Small intestine (tissue), 7 donors: ENCODE data around the gene CMPK1. TPM values are rescaled to one million over a fixed set of nuclear protein-coding genes. Genes with fewer than 3 reads are reported as not detected.

Source experiments
- DNase-seq, 2 donors: peaks; one replicate each; pipeline versions ENCODE4 v3.0.0 to v3.0.0-alpha.2; 2013
- FAIRE-seq: peaks from 2 replicates; lab custom pipeline; 2012; peaks lifted over from hg19 to GRCh38; lab: Jason Lieb, UNC
- H3K27ac ChIP-seq, 3 donors: one replicate each; pipeline ENCODE4 v1.5.1; 2013; ENCODE audit warnings: low read length in 2 of 3, mild to moderate bottlenecking in 2 of 3, control low read depth in 1 of 3, inconsistent platforms in 1 of 3, low read depth in 1 of 3, moderate library complexity in 1 of 3
- H3K27me3 ChIP-seq, 3 donors: one replicate each; pipeline ENCODE4 v1.6.1; 2013; ENCODE audit warnings: low read length in 3 of 3, inconsistent platforms in 1 of 3; ENCODE audit not compliant: control insufficient read depth in 3 of 3, insufficient read depth in 3 of 3
- H3K36me3 ChIP-seq, 3 donors: one replicate each; pipeline ENCODE4 v1.6.1; 2013; ENCODE audit warnings: low read length in 3 of 3, inconsistent platforms in 1 of 3, low read depth in 1 of 3, mild to moderate bottlenecking in 1 of 3, moderate library complexity in 1 of 3; ENCODE audit not compliant: control insufficient read depth in 3 of 3, insufficient read depth in 2 of 3
- H3K4me1 ChIP-seq, 3 donors: one replicate each; pipeline ENCODE4 v1.6.1; 2013; ENCODE audit warnings: low read length in 2 of 3, inconsistent platforms in 1 of 3, low read depth in 1 of 3, mild to moderate bottlenecking in 1 of 3, moderate library complexity in 1 of 3; ENCODE audit not compliant: control insufficient read depth in 3 of 3, insufficient read depth in 2 of 3
- H3K4me3 ChIP-seq, 3 donors: one replicate each; pipeline ENCODE4 v1.5.1; 2013; ENCODE audit warnings: low read length in 3 of 3, control low read depth in 1 of 3, inconsistent platforms in 1 of 3, low read depth in 1 of 3, mild to moderate bottlenecking in 1 of 3, moderate library complexity in 1 of 3
- H3K9me3 ChIP-seq, 2 donors: one replicate each; pipeline ENCODE4 v1.6.1; 2013; ENCODE audit warnings: low read depth in 1 of 2, low read length in 1 of 2; ENCODE audit not compliant: control insufficient read depth in 2 of 2, insufficient read depth in 1 of 2
- WGBS, 3 donors: extraction: QIAGEN DNeasy Blood & Tissue Kit; methylation state at CpG; one replicate each; pipeline ENCODE4 v1.1.7; 2013; 5-methylcytosine and 5-hydroxymethylcytosine counted together
- polyA plus RNA-seq, 4 donors: library from polyadenylated mRNA; stranded (reverse) in 3 of 4; unstranded in 1 of 4; fragments of 200-250 nt in 3 of 4; fragments of 120-200 nt in 1 of 4; gene quantifications; one replicate each; pipeline versions ENCODE4 v1.2.1 to v1.2.3, GENCODE V29; 2013
- donor health status: healthy with polysubstance abuse.
- donor health status: control.
- donor health status: control.
- donor health status: Bipolar disorder and iron deficiency.
- donor health status: healthy.

CMPK1 gene
- polyA plus RNA-seq, 4 donors: 130 to 257 (median 165) TPM

DNA sequence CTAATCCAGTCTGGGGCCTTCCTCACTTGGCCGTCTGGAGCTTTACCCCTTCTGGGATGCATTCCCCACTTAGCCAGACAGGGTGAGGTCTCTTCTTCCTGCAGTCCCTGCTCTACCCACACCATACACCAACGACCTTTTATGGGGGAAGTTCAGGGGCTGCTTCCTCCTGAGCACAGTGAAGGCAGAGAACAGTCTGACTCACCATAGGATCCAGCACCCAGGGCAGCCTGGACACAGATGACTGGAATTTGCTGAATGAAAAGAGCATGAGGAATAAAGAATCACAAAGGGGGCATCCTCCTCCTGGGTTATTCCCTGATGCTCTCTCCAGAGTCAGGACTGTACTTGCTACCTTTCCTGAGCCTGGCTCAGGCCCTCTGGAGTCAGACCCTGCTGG lies 77.8 kb downstream of the CMPK1 start:
- DNase-seq: no peak
- no peak for FAIRE-seq
- Histone ChIP-seq H3K4me1 (no peaks in the 10 kb centered on the region), H3K4me3 (no peak overlapping the region), H3K36me3 (no peaks in the 10 kb centered on the region), H3K27ac (no peak overlapping the region), H3K9me3 (no peaks in the 10 kb centered on the region), H3K27me3 (peaks cover 5 to 24% (median 7%) of the 10 kb centered on the region in 3 donors)
- 52 to 57% (median 54%) methylated on average over 2 of the region's 2 CpGs for WGBS, 3 donors

DNA sequence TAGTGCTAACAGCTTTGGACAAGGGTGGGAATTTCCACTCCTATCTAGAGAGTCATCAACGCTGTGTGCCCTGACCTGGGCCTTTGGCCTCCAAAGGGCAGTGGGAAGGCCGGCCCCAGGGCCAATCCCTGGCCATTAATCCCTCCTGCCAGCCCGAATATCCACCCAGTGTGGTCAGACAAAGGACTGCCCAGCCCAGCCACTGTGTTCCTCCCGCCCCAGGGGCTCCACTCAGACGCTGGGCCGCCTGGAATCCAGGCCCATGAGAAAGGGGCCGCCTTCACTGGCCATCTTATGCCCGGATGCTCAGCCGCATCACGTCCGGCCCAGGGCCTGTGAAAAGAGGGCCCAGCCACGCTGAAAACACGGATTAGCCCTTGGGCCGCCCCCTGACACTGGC lies 78.8 kb downstream of the CMPK1 start:
- H3K27me3 ChIP-seq: peaks cover 8 to 28% (median 11%) of the 10 kb centered on the region in 3 donors
- H3K4me3 ChIP-seq: no peak overlapping the region
- H3K27ac ChIP-seq: no peak overlapping the region
- DNase-seq (no peak), FAIRE-seq (no peak)
- no peaks in the 10 kb centered on the region for H3K4me1 ChIP-seq
- WGBS, 3 donors: 90 to 91% (median 91%) methylated on average over 14 of the region's 14 CpGs
- no peaks in the 10 kb centered on the region for H3K36me3 ChIP-seq
- no peaks in the 10 kb centered on the region for H3K9me3 ChIP-seq

DNA sequence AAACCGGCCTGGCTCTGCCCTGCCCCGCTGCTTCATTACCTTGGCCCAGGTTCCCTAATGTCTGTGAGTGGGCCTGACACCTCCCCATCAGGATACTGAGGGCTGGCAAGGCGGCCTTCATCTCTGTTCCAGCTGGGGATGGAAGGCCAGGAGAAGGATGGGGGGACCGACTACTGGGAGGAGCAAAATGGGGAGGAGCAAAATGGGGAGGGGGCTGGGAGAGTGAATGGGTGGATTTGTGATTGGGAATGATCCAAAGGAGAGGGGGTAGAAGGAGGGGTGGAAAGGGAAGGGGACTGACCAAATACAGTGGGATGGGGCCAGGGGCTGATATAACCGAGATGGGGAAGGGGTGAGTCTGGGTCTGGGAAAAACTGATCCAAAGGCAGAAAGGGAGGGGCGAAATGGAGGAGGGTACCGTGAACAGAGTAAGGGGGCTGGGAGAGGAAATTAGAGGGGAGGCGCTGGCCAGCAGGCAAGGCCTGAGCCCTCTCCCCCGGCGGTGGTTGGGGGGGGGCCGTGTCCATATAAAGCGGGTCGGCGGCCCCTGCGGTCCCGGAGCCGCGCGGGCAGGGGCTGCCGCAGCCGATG lies 82.2 kb downstream of the CMPK1 start, which contains the start of gene FOXE3:
Gene FOXE3 (plus strand): TSS at position 558 of the 591 bp plus-strand sequence. CDS start 31 bp downstream, at position 589.
- DNase-seq: no peak
- Histone ChIP-seq H3K27ac (no peak within 1 kb of the TSS), H3K4me3 (peak within 1 kb of the TSS in 1 of 3 donors; percentile 29), H3K9me3 (no peaks in the 10 kb centered on the region), H3K27me3 (peaks cover 11 to 52% (median 15%) of the 10 kb centered on the region in 3 donors), H3K36me3 (no peaks in the 10 kb centered on the region), H3K4me1 (no peaks in the 10 kb centered on the region)
- WGBS, 3 donors: 28 to 43% (median 32%) methylated on average over 17 to 21 of the region's 21 CpGs
- no peak for FAIRE-seq

DNA sequence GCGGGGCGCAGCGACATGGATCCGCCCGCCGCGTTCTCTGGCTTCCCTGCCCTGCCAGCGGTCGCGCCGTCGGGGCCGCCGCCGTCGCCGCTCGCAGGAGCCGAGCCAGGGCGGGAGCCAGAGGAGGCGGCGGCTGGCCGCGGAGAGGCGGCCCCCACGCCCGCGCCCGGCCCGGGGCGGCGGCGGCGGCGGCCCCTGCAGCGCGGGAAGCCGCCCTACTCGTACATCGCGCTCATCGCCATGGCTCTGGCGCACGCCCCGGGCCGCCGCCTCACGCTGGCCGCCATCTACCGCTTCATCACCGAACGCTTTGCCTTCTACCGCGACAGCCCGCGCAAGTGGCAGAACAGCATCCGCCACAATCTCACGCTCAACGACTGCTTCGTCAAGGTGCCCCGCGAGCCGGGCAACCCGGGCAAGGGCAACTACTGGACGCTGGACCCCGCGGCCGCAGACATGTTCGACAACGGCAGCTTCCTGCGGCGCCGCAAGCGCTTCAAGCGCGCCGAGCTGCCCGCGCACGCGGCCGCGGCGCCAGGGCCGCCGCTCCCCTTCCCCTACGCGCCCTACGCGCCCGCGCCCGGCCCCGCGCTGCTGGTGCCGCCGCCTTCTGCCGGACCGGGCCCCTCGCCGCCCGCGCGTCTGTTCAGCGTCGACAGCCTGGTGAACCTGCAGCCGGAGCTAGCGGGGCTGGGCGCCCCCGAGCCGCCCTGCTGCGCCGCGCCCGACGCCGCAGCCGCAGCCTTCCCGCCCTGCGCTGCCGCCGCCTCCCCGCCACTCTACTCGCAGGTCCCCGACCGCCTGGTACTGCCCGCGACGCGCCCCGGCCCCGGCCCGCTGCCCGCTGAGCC lies 83.0 kb downstream of the CMPK1 start:
- Histone ChIP-seq H3K4me1 (no peaks in the 10 kb centered on the region), H3K9me3 (no peaks in the 10 kb centered on the region), H3K27me3 (peaks cover 11 to 52% (median 15%) of the 10 kb centered on the region in 3 donors), H3K4me3 (peak overlapping the region in 1 of 3 donors; percentile 29), H3K36me3 (no peaks in the 10 kb centered on the region), H3K27ac (no peak overlapping the region)
- DNase-seq (peak in 1 of 2 donors; percentile 65), FAIRE-seq (no peak)
- WGBS, 3 donors: 1 to 2% (median 1%) methylated on average over 15 to 134 of the region's 134 CpGs

DNA sequence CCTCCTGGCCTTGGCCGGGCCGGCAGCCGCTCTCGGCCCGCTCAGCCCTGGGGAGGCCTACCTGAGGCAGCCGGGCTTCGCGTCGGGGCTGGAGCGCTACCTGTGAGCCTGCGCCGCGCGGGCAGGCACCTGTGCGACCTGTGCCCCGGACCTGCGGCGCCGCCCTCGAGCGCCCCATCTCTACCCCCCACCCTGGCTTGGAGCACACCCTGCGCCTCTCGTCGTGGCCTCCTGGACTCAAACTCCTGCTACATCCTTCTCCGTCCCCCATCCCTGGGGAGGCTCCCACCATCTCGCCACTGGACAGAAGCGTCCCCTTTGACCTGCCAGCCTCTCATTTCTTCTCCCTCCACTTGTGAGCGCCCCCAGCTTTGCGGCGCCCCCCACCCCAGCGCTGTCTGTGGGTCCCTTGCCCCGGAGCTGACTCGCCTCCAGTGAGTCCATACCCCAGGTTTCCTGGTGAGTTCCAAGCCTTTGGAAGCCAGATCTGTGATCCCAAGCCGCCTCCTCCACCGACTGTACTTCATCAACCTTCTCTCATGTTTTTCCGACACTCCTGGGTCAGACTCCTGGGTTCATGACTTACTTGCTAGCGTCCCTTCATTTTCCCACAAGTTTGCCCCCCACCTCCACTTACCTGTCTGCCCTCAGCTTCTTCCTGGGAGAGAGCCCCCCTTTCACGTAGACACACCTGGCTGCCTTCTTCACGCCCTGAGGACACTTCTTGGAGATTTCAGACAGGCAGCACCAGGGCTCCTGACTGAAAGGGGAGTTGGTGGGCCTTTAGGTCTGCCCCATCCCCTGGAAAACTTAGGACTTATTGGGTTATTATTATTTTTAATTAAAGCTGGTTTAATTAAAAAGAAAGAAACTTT lies 83.8 kb downstream of the CMPK1 start:
- H3K27ac ChIP-seq: no peak overlapping the region
- no peaks in the 10 kb centered on the region for H3K4me1 ChIP-seq
- peaks cover 11 to 52% (median 15%) of the 10 kb centered on the region in 3 donors for H3K27me3 ChIP-seq
- no peak for FAIRE-seq
- WGBS, 3 donors: 29 to 43% (median 33%) methylated on average over 24 to 39 of the region's 39 CpGs
- H3K9me3 ChIP-seq: no peaks in the 10 kb centered on the region
- peak overlapping the region in 1 of 3 donors; percentile 29 for H3K4me3 ChIP-seq
- H3K36me3 ChIP-seq: no peaks in the 10 kb centered on the region
- DNase-seq: no peak

DNA sequence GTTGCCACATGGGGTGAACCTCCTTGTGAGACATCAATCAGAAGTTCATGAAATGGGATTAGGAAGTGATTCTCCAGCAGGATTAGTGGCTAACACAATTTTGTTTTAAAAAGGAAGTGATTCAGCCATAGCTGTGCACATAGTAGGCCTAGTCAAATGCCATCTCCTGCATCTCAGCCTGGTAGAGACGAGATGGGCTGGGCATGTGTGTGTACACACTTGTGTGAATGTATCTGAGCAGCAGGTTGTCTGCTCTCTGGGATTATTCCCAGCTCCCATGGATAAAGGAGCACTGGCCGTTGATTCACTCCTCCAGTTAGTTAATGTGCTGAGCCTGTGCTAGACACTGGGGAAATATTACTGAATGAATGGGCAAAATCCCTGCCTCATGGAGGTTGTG lies 84.5 kb downstream of the CMPK1 start:
- Histone ChIP-seq H3K9me3 (no peaks in the 10 kb centered on the region), H3K36me3 (no peaks in the 10 kb centered on the region), H3K4me3 (no peak overlapping the region), H3K4me1 (no peaks in the 10 kb centered on the region), H3K27me3 (peaks cover 11 to 52% (median 15%) of the 10 kb centered on the region in 3 donors), H3K27ac (no peak overlapping the region)
- DNase-seq: no peak
- FAIRE-seq: no peak
- 83 to 87% (median 87%) methylated on average over 2 of the region's 2 CpGs for WGBS, 3 donors

DNA sequence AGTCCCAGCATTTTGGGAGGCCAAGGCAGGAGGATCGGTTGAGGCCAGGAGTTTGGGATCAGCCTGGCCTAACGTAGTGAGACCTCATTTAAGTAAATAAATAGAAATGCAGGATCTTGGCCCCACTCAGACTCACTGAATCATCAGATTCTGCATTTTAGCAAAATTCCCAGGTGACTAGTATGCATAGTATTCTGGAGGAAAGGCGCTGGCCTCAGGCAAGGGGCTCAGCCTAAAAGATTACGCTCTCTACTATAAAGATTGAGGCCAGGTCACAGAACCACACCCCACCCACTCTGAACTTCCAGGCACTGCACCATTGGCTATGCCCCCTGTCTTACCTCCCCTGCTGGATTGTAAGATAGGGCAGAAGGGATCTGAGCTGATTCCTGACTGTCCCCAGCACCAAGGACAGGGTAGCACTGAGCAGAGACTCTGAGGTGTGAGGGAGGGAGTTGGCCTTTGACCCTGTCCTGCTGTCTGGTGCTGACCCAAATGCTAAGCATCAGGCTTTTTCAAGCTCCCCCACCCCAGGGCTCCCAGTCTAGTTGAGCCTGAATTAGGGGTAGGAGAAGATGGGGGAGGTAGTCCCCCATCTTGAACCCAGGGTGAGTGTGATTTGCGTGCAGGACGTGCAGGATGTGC lies 85.2 kb downstream of the CMPK1 start:
- DNase-seq (no peak), FAIRE-seq (no peak)
- no peak overlapping the region for H3K27ac ChIP-seq
- no peaks in the 10 kb centered on the region for H3K4me1 ChIP-seq
- H3K9me3 ChIP-seq: no peaks in the 10 kb centered on the region
- H3K4me3 ChIP-seq: no peak overlapping the region
- H3K27me3 ChIP-seq: peaks cover 11 to 51% (median 15%) of the 10 kb centered on the region in 3 donors
- H3K36me3 ChIP-seq: no peaks in the 10 kb centered on the region
- WGBS, 3 donors: 93 to 97% (median 94%) methylated on average over 6 of the region's 6 CpGs
